GM21717 (cell line): Measurements from ENCODE around the gene C2orf74.
"Not testable (repeated sequence)": the region's sequence is repeated elsewhere in the genome, so short reads cannot be mapped to it uniquely, and the experiment has no call there.

ENCODE experiments used
- ATAC-seq: cut with Tn5 transposase; IDR thresholded peaks from one replicate; pipeline ENCODE4 v1.9.1; 2021; ENCODE audit warnings: mild to moderate bottlenecking, moderate library complexity; ENCODE audit not compliant: unreplicated experiment

The C2orf74 gene

DNA sequence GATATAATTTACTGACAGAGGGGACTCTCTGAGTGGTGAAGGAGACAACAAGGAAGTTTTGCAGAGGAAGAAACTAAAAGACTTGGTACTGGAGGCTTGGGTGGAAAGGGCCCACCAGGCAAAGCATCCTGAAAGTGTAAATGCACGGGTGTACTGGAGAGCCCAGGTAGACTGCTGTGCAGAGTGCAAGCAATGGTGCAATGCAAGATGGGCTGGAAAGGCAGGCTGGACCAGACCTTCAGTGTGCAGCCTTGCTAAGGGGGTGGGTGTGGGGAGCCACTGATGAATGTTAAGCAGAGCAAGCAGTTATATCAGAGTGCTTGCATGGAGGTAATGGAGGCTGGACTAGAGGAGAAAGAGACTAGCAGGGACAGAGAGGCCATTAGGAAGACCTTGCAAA lies 10.7 kb downstream of the C2orf74 start:
- no peak for ATAC-seq

DNA sequence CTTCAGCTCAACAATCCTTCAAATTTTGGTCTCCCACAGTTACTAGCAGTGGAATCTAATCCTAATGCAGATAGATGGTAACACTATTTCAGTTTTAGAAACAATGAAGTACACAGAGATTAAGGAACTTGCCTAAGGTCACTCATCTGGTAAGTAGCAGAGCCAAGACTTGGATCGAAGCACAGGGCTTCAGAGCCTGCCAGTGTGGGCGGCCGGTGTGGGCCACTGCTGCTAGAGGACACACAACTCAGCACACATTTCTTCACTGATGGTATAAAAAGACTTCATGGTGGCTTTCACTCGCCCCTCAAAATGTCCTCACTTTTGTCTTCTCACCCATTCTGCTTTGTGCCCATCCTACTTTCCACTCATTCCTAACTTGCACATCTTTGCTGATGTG lies 11.1 kb downstream of the C2orf74 start:
- no peak for ATAC-seq

DNA sequence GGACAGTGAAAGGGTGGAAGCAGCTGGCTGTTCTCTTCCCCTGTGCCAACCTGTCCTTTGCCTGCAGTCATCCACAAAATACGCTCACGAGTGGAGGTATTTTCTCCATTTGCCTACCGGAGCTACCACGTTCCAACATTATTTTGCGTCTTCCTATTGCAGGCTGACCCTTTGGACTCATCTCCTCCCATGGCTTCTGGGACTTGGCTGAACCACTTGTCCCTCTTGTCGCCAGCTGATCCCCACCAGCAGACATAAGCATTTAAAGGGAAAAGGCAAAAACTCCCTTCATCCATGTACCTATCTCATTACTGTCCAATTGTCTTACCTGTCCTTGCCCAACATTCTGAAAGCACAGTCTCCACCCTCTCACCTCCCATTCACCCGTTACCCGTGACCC lies 13.0 kb downstream of the C2orf74 start:
- ATAC-seq, result no peak

DNA sequence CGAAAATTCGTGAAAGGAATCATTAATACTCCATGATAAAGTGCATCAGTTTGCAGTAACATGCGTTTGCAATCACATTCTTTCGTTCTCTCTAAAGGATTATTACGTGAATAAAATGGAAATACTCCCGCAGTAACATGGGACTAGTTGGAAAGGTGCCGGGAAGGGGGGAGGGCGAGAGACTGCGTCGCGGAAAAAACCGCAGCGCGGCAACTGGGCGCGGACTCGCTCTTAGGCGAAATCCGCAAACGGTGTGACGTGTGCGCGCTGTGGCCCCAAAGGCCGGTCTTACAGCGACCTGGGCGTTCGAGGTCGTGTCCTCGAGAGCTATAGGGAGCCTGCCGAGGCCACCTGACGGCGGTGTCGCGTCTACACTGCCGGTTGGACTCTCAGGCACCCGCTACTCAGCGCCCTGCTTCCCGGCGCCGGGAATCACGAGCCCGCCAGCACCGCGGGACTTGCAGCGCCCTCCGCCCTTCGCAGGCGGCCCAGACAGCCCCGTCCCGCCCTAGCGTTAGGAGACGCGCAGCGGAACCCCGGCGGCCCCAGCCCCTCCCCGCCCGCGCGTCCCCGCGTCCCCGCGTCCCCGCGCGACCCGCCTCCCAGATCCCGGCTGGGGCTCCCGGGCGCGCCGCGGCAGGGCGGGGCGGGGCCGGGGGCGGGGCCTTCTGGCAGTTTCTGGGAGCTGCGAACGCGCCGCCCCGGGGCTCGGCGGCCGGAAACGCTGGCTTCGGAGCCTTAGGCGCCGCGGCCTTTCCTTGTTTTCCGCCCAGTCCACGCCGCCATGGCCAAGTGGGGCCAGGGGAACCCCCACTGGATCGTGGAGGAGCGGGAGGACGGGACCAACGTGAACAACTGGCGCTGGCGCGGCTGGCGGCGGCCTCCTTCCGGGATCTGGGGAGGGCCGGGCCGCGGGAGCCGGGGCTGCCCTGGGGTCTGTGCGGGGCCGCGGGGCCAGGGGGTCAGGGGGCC lies 15.1 kb downstream of the C2orf74 start:
- peak; percentile 67 for ATAC-seq

DNA sequence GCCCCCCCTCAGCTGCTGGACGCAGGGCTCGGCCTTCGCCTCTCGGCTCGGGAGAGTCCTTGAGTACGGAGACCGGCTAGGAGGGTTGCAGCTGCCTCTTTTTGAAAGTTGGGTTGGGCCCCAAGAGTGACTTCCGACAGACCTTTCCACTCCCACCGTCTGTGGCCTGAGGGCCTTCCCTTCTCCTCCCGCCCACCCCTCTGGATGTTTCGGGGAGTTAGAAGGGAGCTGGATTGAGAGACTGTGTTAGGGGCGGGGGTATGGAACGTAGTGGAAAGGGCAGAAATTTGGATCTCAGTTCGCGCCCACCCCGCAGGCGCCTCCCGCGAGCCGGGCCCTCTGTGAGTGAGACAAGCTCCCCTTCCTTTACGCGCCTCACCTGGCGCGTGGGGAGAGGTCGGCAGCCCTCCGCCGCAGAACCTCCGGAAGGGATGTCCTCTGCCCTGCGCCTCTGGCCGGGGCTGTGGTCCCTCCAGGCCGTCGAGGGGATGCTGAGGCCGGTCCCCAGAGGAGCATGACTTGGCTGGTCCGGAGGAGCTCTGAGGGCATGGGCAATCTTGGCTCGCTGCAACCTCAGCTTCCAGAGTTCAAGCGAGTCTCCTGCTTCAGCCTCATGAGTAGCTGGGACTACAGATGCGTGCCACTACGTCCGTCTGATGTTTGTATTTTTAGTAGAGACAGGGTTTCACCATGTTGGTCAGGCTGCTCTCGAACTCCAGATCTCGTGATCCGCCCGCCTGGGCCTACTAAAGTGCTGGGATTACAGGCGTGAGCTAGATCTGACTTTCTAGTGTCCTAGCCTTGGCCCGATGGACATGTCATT lies 15.9 kb downstream of the C2orf74 start:
- ATAC-seq, result peak; percentile 30

DNA sequence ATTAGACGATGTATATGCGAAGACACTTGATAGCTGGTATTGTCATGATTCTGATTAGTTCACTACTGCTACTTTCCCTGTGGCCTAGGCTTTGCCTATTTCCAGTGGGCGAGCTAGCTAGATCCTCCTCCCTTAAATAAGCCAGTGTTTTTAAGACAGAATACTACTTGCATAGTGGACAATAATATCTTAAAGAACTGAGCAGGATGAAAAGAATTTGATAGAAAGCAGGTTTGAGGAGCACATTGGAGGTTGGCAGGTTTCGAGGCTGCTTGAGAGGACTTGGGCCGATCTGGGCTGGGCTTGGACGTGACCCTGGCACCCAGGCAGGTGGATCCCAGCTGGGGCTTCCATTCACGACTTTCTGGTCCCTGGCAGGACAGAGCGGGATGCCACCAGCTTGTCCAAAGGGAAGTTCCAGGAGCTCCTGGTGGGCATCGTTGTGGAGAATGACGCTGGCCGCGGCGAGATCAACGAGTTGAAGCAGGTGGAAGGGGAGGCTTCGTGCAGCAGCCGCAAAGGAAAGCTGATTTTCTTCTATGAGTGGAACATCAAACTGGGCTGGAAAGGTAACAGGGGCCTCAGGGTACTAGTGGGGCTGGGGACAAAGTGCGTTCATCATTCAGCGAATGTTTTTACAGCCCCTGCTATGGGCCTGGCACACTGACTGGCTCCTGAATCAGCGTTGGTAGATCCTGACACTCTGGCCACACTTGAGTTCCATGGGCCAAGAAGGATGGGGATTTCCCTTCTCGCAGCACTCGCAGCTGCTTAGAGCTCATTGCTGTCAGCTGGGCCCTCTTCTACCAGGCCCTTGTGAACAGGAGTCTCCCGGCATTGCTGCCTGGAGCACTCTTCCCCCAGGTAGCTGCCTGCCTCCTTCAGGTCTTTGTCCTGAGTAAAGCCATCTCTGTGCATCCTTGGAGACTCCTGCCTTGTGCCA lies 16.9 kb downstream of the C2orf74 start:
- ATAC-seq, result no peak

DNA sequence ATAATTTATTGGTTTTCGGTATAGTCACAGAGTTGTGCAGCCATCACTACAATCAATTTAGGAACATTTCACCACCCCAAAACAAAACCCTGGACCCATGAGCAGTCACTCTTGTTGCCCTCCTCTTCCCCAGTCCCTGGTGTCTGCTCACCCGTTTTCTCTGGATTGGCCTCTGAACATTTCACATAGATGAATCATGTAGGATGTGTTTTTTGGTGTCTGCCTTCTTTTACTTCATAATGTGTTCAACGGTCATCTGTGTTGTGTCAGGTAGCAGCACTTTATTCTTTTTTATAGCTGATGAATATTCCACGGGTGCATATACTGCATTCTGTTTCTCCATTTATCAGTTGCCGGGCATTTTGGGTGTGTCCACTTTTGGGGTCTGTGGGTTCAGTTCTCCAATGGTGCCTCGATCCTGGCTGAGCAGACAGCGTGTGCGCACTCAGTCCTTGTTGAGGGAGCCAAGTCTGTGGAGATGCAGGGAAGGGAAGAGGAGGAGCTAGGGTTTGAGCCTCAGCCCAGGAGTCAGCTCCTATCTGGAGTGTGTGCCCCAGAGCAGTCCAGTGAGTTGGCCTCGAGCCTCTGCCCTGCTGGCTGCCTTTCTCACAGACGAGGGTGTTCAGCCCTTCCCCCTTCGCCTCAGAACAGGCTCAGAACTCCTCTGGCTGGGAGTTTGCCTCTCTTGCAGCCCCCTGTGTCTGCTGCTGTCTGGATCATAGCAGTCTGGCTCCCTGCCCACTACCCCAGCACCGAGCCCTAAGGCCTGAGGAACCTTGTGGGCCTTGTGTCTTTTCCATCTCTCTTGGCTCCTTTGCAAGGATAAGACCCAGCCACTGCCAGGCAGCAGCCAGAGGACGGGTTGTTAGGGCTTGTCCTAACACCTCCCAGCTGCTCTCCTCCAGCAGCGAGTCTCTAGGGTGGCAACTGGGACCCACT lies 18.0 kb downstream of the C2orf74 start:
- no peak for ATAC-seq

DNA sequence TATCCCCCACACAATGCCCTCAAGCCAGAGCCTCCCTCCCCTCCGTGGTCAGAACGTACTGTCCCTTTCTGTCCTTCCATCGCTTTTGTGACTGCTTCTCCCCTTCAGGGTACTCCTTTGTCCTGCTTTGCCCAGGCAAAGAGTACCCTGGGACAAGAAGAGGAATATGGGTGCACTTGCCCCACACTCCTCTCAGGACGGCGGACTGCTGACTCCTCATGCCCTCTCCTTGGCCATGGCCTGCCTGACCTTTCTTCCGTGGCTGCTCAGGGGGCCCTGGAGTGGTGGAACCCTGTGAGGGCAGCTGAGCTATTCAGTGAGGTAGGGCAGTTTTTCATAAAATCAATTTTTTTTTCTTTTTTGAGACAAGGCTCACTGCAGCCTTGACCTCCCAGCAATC lies 18.7 kb downstream of the C2orf74 start:
- no peak for ATAC-seq

DNA sequence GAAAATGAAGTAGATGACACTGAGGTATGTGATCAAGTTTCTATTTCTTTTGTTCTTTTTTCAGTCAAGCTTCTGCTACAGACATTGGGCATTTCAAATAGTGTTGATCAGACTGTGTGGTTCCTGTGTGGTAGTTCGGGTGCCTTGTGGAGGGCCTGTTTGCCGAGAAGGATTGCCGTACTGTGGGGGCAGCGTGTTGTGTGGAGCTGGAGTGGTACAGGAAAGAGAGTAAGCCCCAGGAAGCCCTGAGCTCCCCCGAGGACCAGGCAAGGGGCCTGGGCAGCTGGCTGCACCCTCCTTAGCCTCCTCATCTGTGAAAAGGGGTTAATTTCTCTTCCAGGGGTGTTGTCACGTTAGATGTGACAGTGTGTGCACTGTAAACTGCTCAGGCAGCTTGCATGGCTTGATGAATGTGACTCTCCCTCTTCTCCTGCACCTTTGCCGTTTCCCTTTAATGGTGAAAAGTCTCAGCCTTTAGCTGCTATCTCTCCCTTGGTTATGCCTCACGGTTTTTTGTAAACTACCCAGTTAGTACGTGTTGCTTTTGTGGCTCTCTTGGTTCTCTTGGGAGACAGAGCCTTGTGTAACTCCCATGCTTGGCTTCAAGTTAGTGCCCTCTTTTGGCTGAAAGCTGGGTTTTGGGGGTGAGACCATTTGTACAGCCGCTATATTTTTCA lies 19.5 kb downstream of the C2orf74 start:
- ATAC-seq, result no peak

DNA sequence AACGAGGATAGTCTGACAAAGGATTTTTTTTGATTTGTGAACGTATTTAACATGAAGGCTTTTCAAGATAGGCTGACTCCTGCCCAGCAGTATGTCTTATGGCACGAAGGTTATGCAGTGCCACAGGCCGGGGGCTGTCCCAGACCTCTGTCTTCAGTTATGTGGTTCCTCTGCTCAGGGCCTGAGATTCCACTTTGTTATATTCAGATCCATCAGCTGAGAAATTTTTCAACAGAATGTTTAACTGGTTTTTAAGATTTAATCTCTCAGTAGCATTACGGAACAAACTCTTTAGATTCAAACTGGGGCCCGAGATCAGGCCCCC lies 20.0 kb downstream of the C2orf74 start:
- ATAC-seq, result no peak

DNA sequence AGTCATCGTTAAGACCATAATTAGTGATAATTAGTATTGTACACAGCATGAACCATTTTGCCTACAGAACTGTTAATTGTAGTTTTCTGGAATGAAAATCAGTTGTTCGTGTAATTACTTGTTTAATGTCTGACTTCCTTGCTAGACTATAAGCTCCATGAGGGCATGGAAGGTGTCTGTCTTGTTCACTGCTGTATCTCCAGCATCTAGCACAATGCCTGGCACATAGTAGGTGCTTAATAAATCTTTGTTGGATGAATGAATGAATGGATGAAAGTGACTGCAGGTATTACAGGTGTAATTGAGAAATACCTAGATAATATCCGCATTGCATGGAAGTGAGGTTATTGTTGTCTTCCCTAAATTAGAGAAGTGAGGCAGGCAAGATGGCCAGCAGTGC lies 21.8 kb downstream of the C2orf74 start:
- ATAC-seq, result no peak

DNA sequence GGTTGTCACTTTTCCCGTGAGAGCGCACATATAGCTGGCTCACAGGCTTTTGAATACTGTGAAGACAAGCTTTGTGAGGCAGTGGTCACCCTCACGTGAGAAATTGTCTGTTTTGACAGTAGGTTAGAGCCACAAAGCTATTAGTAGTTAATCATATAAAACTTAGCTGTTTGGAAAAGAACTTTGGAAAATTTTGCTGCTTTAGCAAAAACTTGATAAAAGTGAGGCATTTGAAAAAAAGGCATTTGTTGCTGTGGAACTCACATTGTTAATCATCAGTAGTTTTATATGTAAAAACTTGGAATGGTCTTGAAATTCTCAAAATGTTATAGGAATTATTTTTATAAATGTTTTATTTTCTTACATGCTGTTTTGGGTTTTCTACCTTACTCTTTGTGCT lies 22.3 kb downstream of the C2orf74 start:
- no peak for ATAC-seq

DNA sequence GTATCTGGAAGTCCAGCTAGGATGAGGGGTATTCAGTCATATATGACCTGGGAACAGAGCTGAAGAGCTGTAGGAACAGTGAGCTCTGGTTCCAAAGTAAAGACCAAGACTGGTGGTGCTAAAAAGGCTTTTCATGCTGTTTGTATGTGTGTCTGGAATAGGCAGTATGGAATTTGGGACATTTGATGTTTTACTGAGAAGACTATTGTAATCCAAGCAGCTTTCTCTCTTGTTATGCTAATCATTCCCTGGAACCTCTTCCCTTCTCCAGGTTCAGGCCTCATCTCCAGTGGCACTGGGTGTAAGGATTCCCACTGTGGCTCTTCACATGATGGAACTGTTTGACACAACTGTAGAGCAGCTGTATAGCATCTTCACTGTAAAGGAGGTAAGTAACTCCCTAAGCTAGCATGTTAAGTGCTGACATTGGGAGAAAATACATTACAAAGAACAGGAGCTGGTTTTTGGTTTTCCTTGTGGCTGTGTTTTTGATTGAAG lies 23.3 kb downstream of the C2orf74 start:
- no peak for ATAC-seq

DNA sequence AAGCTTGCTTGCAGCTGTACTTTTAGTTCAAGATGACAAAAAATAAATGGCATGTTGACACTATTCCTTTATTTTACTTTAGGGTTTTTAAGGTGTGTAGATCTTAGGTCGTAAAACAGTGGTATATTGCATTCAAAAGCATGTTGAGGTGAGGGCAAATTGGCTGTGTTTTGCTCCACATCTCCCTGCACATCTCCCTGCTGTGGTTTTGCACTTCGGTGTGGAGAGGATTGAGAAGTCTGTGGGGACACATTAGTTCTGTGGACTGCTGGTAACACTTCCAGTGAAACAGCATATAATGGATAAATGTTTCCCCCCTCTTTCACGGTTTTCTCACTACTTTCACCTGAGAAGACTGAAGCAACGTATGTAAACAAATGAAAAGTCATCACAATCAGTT lies 25.1 kb downstream of the C2orf74 start:
- ATAC-seq, result no peak

DNA sequence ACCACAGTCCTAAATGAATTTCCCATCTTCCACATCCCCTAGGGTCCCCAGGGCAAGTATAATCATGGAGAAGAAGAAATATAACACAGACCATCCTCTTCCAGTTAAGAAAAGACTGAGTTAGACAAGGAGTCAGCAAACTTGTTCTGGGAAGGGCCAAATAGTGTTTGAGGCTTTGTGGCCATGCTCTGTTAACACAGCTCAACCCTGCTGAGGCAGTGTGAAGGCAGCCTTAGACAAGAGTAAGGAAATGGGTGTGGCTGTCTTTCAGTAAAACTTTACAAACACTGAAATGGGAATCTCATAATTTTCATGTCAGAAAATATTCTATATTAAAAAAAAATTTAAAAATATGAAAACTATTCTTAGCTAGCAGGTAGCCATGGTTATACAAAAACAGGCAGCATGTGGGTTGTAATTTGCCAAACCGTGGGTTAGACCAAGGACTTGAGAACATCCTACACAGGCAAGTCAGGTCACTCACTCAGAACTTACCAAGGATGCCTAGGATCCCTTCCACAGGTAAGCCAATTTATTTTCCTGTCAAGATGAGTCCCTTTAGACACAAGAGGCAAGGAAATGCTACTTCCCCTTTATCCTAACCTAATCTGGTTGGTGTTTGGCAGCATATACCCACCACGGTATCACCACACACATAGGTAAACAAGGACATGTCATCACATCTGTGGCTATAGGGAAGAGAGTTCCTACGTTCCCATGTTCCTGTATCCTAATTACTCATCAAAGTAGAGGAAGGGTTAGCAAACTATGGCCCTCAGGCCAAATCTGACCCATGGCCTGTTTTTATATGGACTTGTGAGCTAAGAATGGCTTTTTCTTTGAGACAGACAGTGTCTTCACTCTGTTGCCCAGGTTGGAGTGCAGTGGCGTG lies 31.9 kb downstream of the C2orf74 start:
- no peak for ATAC-seq

DNA sequence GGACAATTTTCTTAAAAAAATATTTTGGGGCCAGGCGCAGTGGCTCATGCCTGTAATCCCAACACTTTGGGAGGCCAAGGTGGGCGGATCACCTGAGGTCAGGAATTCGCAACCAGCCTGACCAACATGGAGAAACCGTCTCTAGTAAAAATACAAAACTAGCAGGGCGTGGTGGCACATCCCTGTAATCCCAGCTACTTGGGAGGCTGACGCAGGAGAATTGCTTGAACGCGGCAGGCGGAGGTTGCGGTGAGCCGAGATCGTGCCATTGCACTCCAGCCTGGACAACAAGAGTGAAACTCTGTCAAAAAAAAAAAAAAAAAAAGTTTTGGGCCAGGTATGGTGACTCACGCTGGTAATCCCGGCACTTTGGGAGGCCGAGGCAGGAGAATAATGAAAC lies 32.7 kb downstream of the C2orf74 start:
- not testable (repeated sequence) for ATAC-seq

DNA sequence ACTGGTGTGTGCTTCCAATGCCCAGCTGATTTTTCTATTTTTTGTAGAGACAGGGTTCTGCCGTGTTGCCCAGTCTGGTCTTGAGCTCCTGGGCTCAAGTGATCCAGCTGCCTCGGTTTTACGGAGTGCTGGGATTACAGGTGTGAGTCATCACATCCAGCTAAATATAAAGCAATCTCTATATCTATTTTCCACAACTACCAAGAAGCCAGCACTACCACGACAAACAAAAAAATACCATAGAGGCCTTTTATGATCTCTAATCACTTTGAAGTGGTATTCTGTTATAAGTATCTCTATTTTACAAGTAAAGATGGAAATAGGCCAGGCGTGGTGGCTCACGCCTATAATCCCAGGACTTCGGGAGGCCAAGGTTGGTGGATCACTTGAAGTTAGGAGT lies 34.7 kb downstream of the C2orf74 start:
- no peak for ATAC-seq

DNA sequence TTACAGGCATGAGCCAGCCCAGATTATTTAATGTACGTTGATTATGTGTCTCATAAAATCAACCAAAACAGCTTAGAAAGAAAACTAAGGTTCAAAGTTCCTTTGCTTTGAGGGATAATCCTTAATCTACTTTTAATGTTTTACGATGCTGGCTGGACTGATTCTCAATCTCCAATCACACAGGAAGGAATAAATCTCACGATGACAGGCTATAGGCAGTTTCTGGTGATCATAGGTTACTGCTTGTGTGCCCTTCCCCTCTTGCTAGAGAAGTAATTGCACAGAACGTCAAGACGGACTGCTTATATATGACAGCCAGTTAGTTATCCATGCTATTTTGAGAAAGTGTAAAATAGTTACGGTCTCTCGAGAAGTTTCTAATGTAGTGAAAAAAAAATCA lies 43.1 kb downstream of the C2orf74 start:
- ATAC-seq, result no peak
